H9 (cell line): Measurements from ENCODE around the gene SATB2. TPM values are rescaled to one million over a fixed set of nuclear protein-coding genes. Genes with fewer than 3 reads are reported as not detected.

ENCODE experiments used
- DNase-seq: peaks from one replicate; pipeline ENCODE4 v3.0.0-alpha.2; 2017
- H2AFZ ChIP-seq: one replicate; pipeline ENCODE4 v1.6.1; 2013; ENCODE audit warnings: mild to moderate bottlenecking, low read length, control low read depth, moderate library complexity
- H2AK5ac ChIP-seq: 2 replicates; pipeline ENCODE4 v1.6.1; 2013; ENCODE audit warnings: low read length, control low read depth, mixed read lengths; ENCODE audit not compliant: insufficient read length
- H2BK120ac ChIP-seq: one replicate; pipeline ENCODE4 v1.6.1; 2013; ENCODE audit warnings: low read depth, mild to moderate bottlenecking, low read length, control low read depth, inconsistent platforms; ENCODE audit not compliant: poor library complexity, severe bottlenecking
- H2BK12ac ChIP-seq: 2 replicates; pipeline ENCODE4 v1.6.1; 2013; ENCODE audit warnings: low read length, control low read depth, mixed read lengths, low read depth; ENCODE audit not compliant: insufficient read length
- H2BK15ac ChIP-seq: 2 replicates; pipeline ENCODE4 v1.6.1; 2013; ENCODE audit warnings: low read depth, low read length, control low read depth
- H2BK20ac ChIP-seq: one replicate; pipeline ENCODE4 v1.6.1; 2013; ENCODE audit warnings: low read depth, mild to moderate bottlenecking, low read length, control low read depth, inconsistent platforms; ENCODE audit not compliant: poor library complexity, severe bottlenecking
- H2BK5ac ChIP-seq: 2 replicates; pipeline ENCODE4 v1.6.1; 2013; ENCODE audit warnings: low read length, control low read depth, mixed read lengths; ENCODE audit not compliant: insufficient read length
- H3K14ac ChIP-seq: 2 replicates; pipeline ENCODE4 v1.6.1; 2013; ENCODE audit warnings: low read length, control low read depth; ENCODE audit not compliant: insufficient read depth
- H3K18ac ChIP-seq: 2 replicates; pipeline ENCODE4 v1.6.1; 2013; ENCODE audit warnings: low read depth, mild to moderate bottlenecking, mixed read lengths, low read length, control low read depth; ENCODE audit not compliant: insufficient read length
- H3K23ac ChIP-seq: 2 replicates; pipeline ENCODE4 v1.6.1; 2013; ENCODE audit warnings: low read length, control low read depth, mixed read lengths, low read depth; ENCODE audit not compliant: insufficient read length
- H3K23me2 ChIP-seq: 2 replicates; pipeline ENCODE4 v1.6.1; 2013; ENCODE audit warnings: low read depth, mild to moderate bottlenecking, mixed read lengths, low read length, control low read depth; ENCODE audit not compliant: insufficient read length, poor library complexity, severe bottlenecking
- H3K27ac ChIP-seq: 2 replicates; pipeline ENCODE4 v1.5.1; 2013; ENCODE audit warnings: low read length, control low read depth, mixed read lengths, low read depth; ENCODE audit not compliant: insufficient read length
- H3K27me3 ChIP-seq: 2 replicates; pipeline ENCODE4 v1.6.1; 2013; ENCODE audit warnings: low read length, control low read depth, inconsistent platforms; ENCODE audit not compliant: insufficient read depth
- H3K4ac ChIP-seq: 2 replicates; pipeline ENCODE4 v1.6.1; 2013; ENCODE audit warnings: low read depth, mild to moderate bottlenecking, control low read depth, inconsistent platforms, low read length, moderate library complexity
- H3K4me1 ChIP-seq: 2 replicates; pipeline ENCODE4 v1.6.1; 2013; ENCODE audit warnings: low read length, control low read depth, inconsistent platforms; ENCODE audit not compliant: insufficient read depth
- H3K4me2 ChIP-seq: 2 replicates; pipeline ENCODE4 v1.6.1; 2013; ENCODE audit warnings: low read length, control low read depth, mixed read lengths; ENCODE audit not compliant: insufficient read length, insufficient read depth
- H3K56ac ChIP-seq: 2 replicates; pipeline ENCODE4 v1.6.1; 2013; ENCODE audit warnings: low read depth, mild to moderate bottlenecking, mixed read lengths, low read length, control low read depth; ENCODE audit not compliant: insufficient read length
- H3K79me1 ChIP-seq: 2 replicates; pipeline ENCODE4 v1.6.1; 2013; ENCODE audit warnings: low read depth, mild to moderate bottlenecking, moderate library complexity, low read length, control low read depth, inconsistent platforms; ENCODE audit not compliant: insufficient read depth, poor library complexity, severe bottlenecking
- H3K79me2 ChIP-seq: 2 replicates; pipeline ENCODE4 v1.6.1; 2013; ENCODE audit warnings: low read length, control low read depth, inconsistent platforms; ENCODE audit not compliant: insufficient read depth
- H3K9ac ChIP-seq: 2 replicates; pipeline ENCODE4 v1.6.1; 2013; ENCODE audit warnings: low read length, control low read depth, mixed read lengths; ENCODE audit not compliant: insufficient read length; ENCODE audit errors: extremely low read depth
- H3K9me3 ChIP-seq: one replicate; pipeline ENCODE4 v1.6.1; 2013; ENCODE audit warnings: low read depth, low read length, inconsistent platforms; ENCODE audit not compliant: control insufficient read depth
- H3T11ph ChIP-seq: one replicate; pipeline ENCODE4 v1.6.1; 2013; ENCODE audit warnings: mild to moderate bottlenecking, low read length, control low read depth, inconsistent platforms
- H4K20me1 ChIP-seq: one replicate; pipeline ENCODE4 v1.6.1; 2013; ENCODE audit not compliant: control insufficient read depth, insufficient read length, insufficient read depth
- H4K5ac ChIP-seq: 2 replicates; pipeline ENCODE4 v1.6.1; 2013; ENCODE audit warnings: low read depth, mild to moderate bottlenecking, mixed read lengths, low read length, control low read depth; ENCODE audit not compliant: insufficient read length
- H4K8ac ChIP-seq: replicated peaks from 2 replicates; pipeline ENCODE4 v1.6.1; 2013; ENCODE audit warnings: low read length, control low read depth, mixed read lengths, low read depth; ENCODE audit not compliant: insufficient read length
- H4K91ac ChIP-seq: 2 replicates; pipeline ENCODE4 v1.6.1; 2013; ENCODE audit warnings: low read depth, mild to moderate bottlenecking, moderate library complexity, mixed read lengths, low read length, control low read depth; ENCODE audit not compliant: insufficient read length
- H3K27ac Mint-ChIP-seq, 3 experiments: 2 replicates in 2 of 3; 3 replicates in 1 of 3; pipeline ENCODE4 v1.8.0; 2020 to 2021; ENCODE audit warnings: mixed read lengths in 3 of 3, mild to moderate bottlenecking in 1 of 3, moderate library complexity in 1 of 3
- H3K27me3 Mint-ChIP-seq: 2 replicates; pipeline ENCODE4 v1.8.0; 2021; ENCODE audit warnings: low read depth, mild to moderate bottlenecking, moderate library complexity, mixed read lengths
- H3K36me3 Mint-ChIP-seq, 3 experiments: 2 replicates in 2 of 3; 3 replicates in 1 of 3; pipeline ENCODE4 v1.8.0; 2020 to 2021; ENCODE audit warnings: low read depth in 3 of 3, mixed read lengths in 3 of 3; ENCODE audit not compliant: insufficient read depth in 1 of 3
- H3K4me1 Mint-ChIP-seq, 2 experiments: 2 replicates each; pipeline ENCODE4 v1.8.0; 2020; ENCODE audit warnings: mixed read lengths in 2 of 2
- H3K4me3 Mint-ChIP-seq, 2 experiments: 2 replicates in 1 of 2; 3 replicates in 1 of 2; pipeline ENCODE4 v1.8.0; 2020 to 2021; ENCODE audit warnings: mild to moderate bottlenecking in 2 of 2, mixed read lengths in 2 of 2, moderate library complexity in 1 of 2
- H3K9me3 Mint-ChIP-seq, 2 experiments: 2 replicates in 1 of 2; 3 replicates in 1 of 2; pipeline ENCODE4 v1.8.0; 2020; ENCODE audit warnings: mild to moderate bottlenecking in 2 of 2, mixed read lengths in 2 of 2, moderate library complexity in 1 of 2
- CTCF ChIP-seq: fragments of 200-600 bp; sonication (generic); conservative IDR thresholded peaks from 3 replicates; pipeline ENCODE4 v1.8.0; 2021; ENCODE audit warnings: antibody characterized with exemption, mild to moderate bottlenecking
- WGBS: extraction: QIAGEN DNeasy Blood & Tissue Kit; methylation state at CpG from one replicate; pipeline ENCODE4 v1.1.7; 2013; ENCODE audit warnings: missing lambda C conversion rate, low lambda C conversion rate, mixed read lengths; ENCODE audit not compliant: insufficient read length; ENCODE audit errors: extremely low coverage; 5-methylcytosine and 5-hydroxymethylcytosine counted together
- total RNA-seq: library from RNA; stranded (reverse); gene quantifications from 2 replicates; pipeline ENCODE4 v1.2.1, GENCODE V29; 2021

SATB2 gene
- total RNA-seq, 1 experiment from 2014 or later = 23.8 TPM

GRCh38 chr2:199480966-199481365 lies 23.2 kb upstream of the SATB2 start:
- Histone ChIP-seq H3K9me3 (no peaks in the 10 kb centered on the region), H3K4me2 (no peak overlapping the region), H3K79me2 (no peaks in the 10 kb centered on the region), H4K20me1 (no peaks in the 10 kb centered on the region), H3K18ac (no peak overlapping the region), H3K14ac (no peak overlapping the region), H3K27ac (no peak overlapping the region), H3K56ac (no peak overlapping the region), H2BK15ac (no peak overlapping the region), H3K79me1 (no peaks in the 10 kb centered on the region), H3K9ac (no peak overlapping the region), H2AK5ac (no peak overlapping the region), H2BK120ac (no peak overlapping the region), H4K5ac (no peak overlapping the region), H4K8ac (no peak overlapping the region), H3T11ph (no peak overlapping the region), H3K4ac (no peak overlapping the region), H3K23ac (no peak overlapping the region), H2BK20ac (no peak overlapping the region), H2AFZ (no peak overlapping the region), H3K4me1 (no peaks in the 10 kb centered on the region), H2BK5ac (no peak overlapping the region), H3K23me2 (no peaks in the 10 kb centered on the region), H3K27me3 (no peaks in the 10 kb centered on the region), H4K91ac (no peak overlapping the region), H2BK12ac (no peak overlapping the region)
- Mint-ChIP-seq H3K4me3 (no peak overlapping the region), H3K4me1 (peaks cover 0 to 3% of the 10 kb centered on the region in 2 experiments; a peak in 1 of 4 replicates), H3K36me3 (no peaks in the 10 kb centered on the region), H3K27me3 (peaks cover 2% of the 10 kb centered on the region; the same call in 1 of the 2 replicates), H3K9me3 (no peaks in the 10 kb centered on the region), H3K27ac (no peak overlapping the region)
- TF ChIP-seq CTCF = no peak
- DNase-seq = no peak
- no CpG with 5 or more reads among the region's 2 CpGs for WGBS
